Ascending aorta (tissue), 2 donors: ENCODE measurements around the gene CACFD1. TPM values are rescaled to one million over a fixed set of nuclear protein-coding genes. Genes with fewer than 3 reads are reported as not detected.

ENCODE experiments used
- DNase-seq, 2 donors: peaks; one replicate each; pipeline ENCODE4 v3.0.0-alpha.2; 2019; ENCODE audit warnings: low spot score in 2 of 2
- H3K27ac ChIP-seq, 2 donors: fragments of 200-600 bp; sonication (generic); one replicate each; pipeline ENCODE4 v1.5.1; 2016 to 2017; ENCODE audit warnings: mild to moderate bottlenecking in 1 of 2
- H3K27me3 ChIP-seq: fragments of 200-600 bp; sonication (generic); one replicate; pipeline ENCODE4 v1.5.1; 2017
- H3K36me3 ChIP-seq, 2 donors: fragments of 200-600 bp; sonication (generic); one replicate each; pipeline ENCODE4 v1.5.1; 2016
- H3K4me1 ChIP-seq, 2 donors: fragments of 200-600 bp; sonication (generic); one replicate each; pipeline ENCODE4 v1.5.1; 2016 to 2017; ENCODE audit warnings: mild to moderate bottlenecking in 1 of 2
- H3K4me3 ChIP-seq, 2 donors: fragments of 200-600 bp; sonication (generic); one replicate each; pipeline ENCODE4 v1.5.1; 2016 to 2017; ENCODE audit warnings: mild to moderate bottlenecking in 1 of 2
- H3K9me3 ChIP-seq, 2 donors: fragments of 200-600 bp; sonication (generic); one replicate each; pipeline ENCODE4 v1.5.1; 2016
- intact Hi-C: fragments of 100-400 bp; cut with DNase I; formaldehyde crosslinking; loops from one replicate; pipeline ENCODE4 v1.15.1; 2023
- total RNA-seq: library from RNA; depleted of rRNA; stranded (reverse); fragments of >200 nt; gene quantifications from one replicate; pipeline ENCODE4 v1.1.0, GENCODE V29; 2016
- TF ChIP-seq, protein P1 (sequence below), 3 experiments: fragments of 200-600 bp in 2 of 3; fragments of 450-650 bp in 1 of 3; sonication (generic) in 2 of 3; IDR thresholded peaks; one replicate each; pipeline ENCODE4 v1.5.1; 2016 to 2019; ENCODE audit warnings: antibody characterized with exemption in 3 of 3, mild to moderate bottlenecking in 1 of 3, moderate library complexity in 1 of 3

Gene CACFD1
- total RNA-seq, 1 donor from 2014 or later = 24.8 TPM

DNA sequence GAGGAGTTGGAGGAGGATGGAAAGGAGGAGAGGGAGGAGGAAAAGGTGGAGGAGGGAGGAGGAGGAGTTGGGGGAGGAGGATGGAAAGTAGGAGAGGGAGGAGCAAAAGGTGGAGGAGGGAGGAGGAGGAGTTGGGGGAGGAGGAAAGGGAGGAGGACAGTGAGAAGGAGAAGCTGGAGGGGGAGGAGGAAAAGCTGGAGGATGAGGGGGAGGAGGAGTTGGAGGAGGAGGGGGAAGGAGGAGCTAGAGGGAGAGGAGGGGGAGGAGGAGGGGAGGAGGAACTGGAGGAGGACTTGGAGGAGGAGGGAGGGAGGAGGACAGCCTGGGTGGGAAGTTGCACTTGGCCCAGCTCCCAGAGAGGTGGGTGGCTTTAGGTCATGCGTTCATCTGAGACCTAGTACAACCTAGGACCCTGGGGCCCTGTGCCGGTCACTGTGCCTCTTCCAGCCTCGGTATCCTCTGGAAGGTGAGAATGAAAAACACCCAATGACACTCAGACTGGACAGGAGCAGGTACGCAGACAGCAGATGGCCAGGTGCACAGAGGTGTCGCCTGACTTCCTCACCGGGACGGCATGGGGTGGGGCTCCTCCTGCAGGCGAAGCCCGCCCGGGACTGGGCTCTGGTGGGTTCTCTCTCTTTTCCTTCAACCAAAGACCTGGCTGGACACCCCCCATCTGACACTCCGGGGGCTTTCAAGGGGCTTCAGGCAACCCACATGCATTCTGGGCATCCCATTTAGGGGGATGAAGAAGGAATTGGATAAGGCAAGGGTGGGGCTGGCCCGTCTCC, 31.3 kb downstream of the CACFD1 start:
- no peaks in the 10 kb centered on the region for H3K9me3 ChIP-seq
- H3K27me3 ChIP-seq = no peaks in the 10 kb centered on the region
- peak overlapping the region in 1 of 2 donors; percentile 73 for H3K27ac ChIP-seq
- DNase-seq = no peak
- H3K36me3 ChIP-seq = no peaks in the 10 kb centered on the region
- no peak overlapping the region for H3K4me3 ChIP-seq
- TF ChIP-seq, protein P1, sequence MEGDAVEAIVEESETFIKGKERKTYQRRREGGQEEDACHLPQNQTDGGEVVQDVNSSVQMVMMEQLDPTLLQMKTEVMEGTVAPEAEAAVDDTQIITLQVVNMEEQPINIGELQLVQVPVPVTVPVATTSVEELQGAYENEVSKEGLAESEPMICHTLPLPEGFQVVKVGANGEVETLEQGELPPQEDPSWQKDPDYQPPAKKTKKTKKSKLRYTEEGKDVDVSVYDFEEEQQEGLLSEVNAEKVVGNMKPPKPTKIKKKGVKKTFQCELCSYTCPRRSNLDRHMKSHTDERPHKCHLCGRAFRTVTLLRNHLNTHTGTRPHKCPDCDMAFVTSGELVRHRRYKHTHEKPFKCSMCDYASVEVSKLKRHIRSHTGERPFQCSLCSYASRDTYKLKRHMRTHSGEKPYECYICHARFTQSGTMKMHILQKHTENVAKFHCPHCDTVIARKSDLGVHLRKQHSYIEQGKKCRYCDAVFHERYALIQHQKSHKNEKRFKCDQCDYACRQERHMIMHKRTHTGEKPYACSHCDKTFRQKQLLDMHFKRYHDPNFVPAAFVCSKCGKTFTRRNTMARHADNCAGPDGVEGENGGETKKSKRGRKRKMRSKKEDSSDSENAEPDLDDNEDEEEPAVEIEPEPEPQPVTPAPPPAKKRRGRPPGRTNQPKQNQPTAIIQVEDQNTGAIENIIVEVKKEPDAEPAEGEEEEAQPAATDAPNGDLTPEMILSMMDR (IDR thresholded peaks at IDR 0.05) = no peak
- intact Hi-C loops = no loop called here
- H3K4me1 ChIP-seq = peaks cover 10 to 15% of the 10 kb centered on the region in 2 donors

DNA sequence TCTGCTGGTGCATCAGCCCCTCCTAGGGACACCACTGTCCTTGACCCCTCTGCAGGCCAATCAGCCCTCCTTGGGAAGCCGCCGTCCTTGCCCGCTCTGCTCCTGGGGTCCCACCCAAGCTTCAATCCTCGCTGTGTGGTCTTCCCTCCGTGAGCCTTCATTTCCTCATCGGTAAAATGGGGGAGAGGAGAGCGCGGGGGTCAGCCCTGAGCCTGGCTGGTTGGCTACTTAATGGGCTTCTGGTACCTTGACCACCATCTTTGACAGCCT, 31.8 kb downstream of the CACFD1 start:
- no peaks in the 10 kb centered on the region for H3K9me3 ChIP-seq
- peaks cover 10 to 15% of the 10 kb centered on the region in 2 donors for H3K4me1 ChIP-seq
- no peaks in the 10 kb centered on the region for H3K27me3 ChIP-seq
- peak overlapping the region; percentile 72 to 73 for H3K27ac ChIP-seq
- H3K4me3 ChIP-seq = no peak overlapping the region
- TF ChIP-seq, protein P1 (IDR thresholded peaks at IDR 0.05) = no peak
- intact Hi-C loops = no loop called here
- no peak for DNase-seq
- no peaks in the 10 kb centered on the region for H3K36me3 ChIP-seq

DNA sequence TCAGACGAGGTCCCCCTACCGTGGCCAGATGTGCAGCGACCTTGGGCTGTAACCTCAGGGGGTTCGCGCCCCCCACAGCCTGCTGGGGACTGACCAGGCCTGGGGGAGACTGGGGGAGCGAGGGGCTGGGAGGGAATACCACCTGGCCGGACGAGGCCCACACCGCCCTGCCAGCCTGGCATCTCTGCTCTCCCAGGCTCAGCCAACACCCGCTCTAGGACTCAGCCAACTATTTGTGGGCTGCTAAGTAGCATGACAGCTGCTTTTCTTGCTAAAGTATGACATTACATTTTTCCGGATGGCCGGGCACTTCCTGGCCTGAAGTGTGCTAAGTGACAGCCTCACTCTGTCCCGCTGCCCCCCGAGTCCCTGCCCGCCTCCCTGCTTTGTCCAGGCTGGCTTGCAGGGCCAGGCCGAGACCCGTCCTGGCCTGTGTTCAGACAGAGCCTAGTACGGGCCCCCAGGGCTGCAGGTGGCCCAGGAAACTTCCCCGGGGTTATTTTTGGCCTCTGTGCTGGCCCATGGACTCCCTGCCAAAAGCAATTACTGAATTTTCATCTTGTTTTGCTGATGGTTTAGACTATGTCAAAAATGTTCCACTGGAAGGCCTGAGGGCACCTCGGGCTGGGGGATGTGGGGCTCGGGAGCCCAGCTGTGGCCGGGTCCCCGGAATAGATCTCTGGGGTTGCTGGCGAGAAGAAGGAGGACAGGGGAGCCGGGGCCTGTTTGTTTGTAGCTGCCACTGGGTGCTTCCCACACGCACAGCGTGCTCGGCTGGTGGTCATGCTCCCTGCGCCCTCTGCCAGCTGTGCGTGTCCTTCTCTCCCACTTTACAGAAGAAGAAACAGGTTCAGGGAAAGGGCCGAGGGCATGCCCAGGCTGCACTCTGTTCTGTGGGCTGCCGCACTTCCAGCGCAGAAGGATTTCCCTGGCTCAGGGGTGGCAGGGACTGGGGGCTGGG, 32.6 kb downstream of the CACFD1 start:
- Histone ChIP-seq H3K27ac (peak overlapping the region; percentile 72 to 73), H3K36me3 (no peaks in the 10 kb centered on the region), H3K27me3 (no peaks in the 10 kb centered on the region), H3K4me1 (peaks cover 10 to 15% of the 10 kb centered on the region in 2 donors), H3K4me3 (no peak overlapping the region), H3K9me3 (no peaks in the 10 kb centered on the region)
- TF ChIP-seq, protein P1 (IDR thresholded peaks at IDR 0.05) = no peak
- intact Hi-C loops = no loop called here
- DNase-seq = no peak

DNA sequence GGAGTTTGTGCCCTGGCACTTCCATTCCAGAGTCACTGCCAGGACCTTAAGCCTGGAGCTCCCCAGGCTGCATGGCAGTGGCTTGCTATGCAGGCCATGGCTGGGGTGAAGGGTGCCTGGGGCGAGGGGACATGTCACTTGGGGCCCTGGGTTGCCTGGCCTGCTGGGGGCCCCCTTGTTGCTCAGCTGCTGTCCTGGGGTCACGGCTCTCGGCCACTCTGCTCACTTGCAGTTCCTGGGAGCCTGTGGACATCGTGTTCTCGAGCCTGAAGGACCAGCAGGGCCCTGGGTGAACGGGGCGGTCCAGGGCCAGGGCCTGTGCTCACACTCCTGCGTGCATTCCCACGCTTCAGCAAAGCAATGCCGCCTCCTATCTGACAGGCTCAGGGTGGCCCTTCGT, 33.6 kb downstream of the CACFD1 start:
- H3K27me3 ChIP-seq = no peaks in the 10 kb centered on the region
- H3K4me3 ChIP-seq = no peak overlapping the region
- no peaks in the 10 kb centered on the region for H3K9me3 ChIP-seq
- peaks cover 10 to 15% of the 10 kb centered on the region in 2 donors for H3K4me1 ChIP-seq
- TF ChIP-seq, protein P1 (IDR thresholded peaks at IDR 0.05) = no peak
- H3K27ac ChIP-seq = no peak overlapping the region
- intact Hi-C loops = no loop called here
- no peaks in the 10 kb centered on the region for H3K36me3 ChIP-seq
- no peak for DNase-seq

DNA sequence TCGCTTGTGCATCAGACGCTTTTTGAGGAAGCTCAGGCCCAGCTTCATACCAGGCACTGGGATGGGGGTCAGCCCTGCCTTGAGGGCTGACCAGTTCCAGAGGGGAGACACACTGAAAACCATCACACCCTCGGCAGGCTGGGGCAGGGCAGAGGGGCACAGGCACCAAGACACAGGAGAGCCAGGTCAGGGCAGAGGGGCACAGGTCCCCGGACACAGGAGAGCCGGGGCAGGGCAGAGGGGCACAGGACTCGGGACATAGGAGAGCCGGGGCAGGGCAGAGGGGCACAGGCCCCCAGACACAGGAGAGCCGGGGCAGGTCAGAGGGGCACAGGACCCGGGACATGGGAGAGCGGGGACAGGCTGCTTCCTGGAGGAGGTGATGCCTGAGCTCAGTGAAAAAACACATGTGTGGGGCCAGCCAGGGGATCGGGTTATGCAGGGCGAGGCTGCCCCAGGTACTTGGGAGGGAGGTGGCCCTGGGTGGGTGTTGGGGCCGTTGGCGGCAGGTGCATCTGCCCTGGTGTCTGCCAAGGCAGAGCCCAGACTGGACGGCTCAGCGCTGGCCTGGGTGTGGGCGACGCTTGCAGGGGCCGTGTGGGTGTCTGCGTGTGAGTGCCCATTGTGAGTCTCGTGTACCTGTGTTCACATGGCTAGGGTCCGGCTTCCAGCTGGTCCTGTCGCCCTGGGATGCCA, 34.2 kb downstream of the CACFD1 start:
- Histone ChIP-seq H3K27me3 (no peaks in the 10 kb centered on the region), H3K27ac (no peak overlapping the region), H3K4me1 (peaks cover 10 to 15% of the 10 kb centered on the region in 2 donors), H3K36me3 (no peaks in the 10 kb centered on the region), H3K4me3 (no peak overlapping the region), H3K9me3 (no peaks in the 10 kb centered on the region)
- TF ChIP-seq, protein P1 (IDR thresholded peaks at IDR 0.05) = no peak
- intact Hi-C loops = no loop called here
- DNase-seq = no peak
